Measurements from ENCODE around the gene SMAD2.
"Not testable (repeated sequence)": the region's sequence is repeated elsewhere in the genome, so short reads cannot be mapped to it uniquely, and the experiment has no call there.

The SMAD2 gene

DNA sequence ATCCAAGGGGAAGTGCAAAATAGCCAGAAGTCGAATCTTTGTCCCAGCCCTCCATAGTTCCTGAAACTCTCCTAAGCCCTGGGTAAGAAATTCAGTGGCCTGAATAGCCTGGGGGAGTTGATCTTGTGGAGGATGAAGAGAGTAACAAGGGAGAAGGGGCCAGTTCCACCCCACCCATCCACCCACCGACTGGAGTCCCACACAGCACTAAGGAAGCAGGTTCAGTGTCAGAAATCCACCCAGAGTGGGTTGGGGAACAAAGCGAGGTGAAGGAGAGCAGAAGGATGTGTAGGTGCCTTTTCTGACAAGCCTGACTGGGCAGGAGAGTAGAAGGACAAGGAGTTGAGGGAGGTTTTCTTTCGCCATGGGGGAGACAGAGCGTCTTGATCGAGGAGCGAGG, 136.8 kb downstream of the SMAD2 start:
- DNase-seq (ENCODE audit: low spot score), result no peak

DNA sequence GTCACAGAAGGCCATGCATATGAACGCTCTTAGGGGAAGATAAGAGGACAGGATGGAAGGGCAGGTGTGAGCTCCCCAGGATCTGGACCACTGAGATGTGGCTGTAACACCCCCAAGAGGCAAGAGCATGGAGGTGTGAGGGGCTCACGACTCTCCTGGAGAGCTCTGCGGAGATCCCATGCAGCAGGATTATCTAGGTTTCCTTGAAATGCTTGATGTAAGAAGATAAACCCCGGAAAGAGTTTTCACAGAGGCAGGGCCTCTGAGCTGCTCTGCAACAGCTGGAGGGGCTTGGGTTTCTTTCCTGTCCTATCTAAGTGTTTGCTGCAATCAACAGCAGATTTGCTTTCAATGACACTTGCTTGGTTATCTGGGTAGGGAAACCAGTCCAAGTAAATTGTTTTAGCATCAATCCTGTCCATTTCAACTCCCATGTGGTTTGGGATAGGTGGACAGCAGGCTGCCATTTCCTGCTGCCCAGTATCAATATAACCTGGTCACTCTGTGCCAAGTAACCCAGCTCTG, 138.9 kb downstream of the SMAD2 start:
- no peak for DNase-seq (ENCODE audit: low spot score)

DNA sequence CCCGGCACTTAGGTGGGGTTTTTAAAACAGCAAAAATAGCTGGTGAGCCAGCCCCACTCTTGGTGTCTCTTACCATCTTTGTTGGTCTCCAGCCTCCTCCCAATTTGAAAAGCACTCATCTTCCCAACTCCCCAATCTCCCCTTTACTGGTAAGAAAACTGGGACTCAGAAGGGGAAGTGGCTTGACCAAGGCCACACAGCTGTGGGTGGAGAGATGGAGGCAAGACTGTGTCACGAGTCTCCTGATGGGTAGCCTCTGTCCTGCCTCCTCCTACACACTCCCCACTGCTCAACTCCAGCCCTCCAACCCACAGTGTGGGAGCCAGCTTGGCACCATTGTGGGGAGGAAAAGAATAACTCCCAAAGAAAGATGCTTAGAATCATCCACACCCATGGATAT, 140.4 kb downstream of the SMAD2 start:
- no peak for DNase-seq (ENCODE audit: low spot score)

DNA sequence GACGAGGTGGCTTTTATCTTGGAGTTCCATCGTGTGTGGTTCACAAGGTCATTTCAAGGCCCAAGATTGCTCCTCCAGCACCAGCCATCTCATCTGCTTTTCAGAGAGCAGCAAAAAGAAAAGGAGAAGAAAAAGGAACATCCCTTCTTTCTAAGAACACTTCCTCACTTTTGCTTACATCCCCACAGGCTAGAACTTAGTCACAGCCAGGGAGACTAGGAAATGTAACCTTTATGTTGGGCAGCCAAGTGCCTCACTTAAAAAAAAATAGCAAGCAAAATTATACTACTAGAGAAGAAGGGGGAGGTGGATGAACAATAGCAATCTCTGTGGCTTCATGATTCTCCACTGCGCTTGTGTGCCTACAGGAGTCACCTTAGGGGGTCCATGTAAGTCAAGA, 141.8 kb downstream of the SMAD2 start:
- DNase-seq (ENCODE audit: low spot score), result no peak

DNA sequence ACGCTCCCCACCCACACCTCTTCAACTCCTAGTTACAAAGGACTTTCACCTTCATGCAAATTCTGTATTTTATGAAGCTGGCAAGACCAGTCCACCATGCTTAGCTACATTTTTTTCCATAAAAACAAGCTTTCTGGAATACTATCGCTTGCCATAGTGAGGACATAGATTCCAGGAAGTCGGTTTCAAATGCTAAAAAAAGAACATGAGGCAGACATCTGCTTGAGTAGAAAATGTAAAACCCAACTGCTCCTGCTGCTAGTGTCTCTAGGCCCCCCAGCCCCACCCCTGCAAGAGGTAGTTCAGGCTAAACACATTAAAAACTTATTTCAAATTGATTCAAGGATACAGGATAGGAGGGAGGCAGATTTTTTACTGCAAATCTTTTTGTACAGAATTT, 148.9 kb downstream of the SMAD2 start:
- DNase-seq (ENCODE audit: low spot score), result no peak

DNA sequence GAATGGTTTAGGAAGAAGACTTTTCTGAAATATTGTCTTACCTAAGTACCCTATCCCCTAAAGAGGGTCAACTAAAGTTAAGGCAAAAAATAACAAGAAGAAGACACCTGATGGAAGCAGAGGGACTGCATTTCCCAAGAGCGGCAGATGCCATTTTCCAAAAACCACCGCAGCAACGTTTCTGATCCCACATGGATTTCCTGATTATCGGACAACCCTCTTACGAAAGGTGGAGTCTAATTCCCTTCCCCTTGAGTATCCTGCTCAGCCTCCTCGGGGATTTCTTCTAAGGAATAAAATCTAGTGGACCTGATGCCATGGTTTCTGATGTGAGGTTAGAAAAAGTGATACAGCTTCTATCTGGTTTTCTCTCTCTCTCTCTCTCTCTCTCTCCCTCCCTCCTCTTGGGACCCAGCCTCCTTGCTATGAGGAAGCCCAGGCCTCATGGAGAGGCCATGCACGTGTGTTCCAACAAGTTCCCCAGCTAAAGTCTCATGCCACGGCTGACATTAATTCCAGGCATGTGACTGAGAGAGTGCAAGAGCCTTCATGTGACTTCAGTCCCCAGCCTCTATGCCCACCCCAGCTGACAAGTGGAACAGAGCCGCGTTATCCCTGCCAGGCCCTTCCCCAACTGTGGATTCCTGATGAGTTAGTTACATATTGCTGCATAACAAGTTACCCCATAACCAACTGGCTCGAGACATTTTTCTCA, 150.3 kb downstream of the SMAD2 start:
- DNase-seq (ENCODE audit: low spot score), result no peak

DNA sequence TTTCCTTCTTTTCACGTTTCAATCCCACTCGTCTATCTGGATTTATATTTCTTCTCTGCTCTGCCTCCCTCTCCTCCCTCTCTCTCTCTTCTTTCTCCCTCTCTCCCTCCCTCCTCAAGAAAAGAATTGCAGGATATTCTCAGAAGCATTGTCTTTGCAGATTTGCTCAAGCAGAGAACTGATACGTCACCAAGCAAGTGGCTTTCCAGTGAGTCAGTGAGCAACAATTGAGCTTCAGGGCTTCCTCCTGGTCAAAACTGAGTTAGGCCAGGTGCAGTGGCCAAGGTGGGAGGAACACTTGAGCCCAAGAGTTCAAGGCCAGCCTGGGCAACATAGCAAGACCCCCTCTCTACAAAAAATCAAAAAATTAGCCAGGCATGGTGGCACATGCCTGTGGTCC, 151.1 kb downstream of the SMAD2 start:
- no peak for DNase-seq (ENCODE audit: low spot score)

DNA sequence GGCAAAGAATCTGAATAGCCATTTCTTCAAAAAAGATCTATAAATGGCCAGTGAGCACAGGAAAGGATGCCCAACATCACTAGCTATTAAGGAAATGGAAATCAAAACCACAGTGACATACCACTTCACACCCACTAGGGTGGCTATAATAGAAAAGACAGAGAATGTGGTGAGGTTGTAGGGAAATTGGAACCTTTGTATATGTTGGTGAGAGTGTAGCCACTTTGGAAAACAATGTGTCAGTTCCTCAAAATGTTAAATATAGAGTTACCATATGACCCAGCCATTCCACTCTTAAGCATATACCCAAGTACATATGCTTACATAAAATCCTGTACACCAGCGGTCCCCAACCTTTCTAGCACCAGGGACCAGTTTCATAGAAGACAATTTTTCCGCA, 152.8 kb downstream of the SMAD2 start:
- no peak for DNase-seq (ENCODE audit: low spot score)

DNA sequence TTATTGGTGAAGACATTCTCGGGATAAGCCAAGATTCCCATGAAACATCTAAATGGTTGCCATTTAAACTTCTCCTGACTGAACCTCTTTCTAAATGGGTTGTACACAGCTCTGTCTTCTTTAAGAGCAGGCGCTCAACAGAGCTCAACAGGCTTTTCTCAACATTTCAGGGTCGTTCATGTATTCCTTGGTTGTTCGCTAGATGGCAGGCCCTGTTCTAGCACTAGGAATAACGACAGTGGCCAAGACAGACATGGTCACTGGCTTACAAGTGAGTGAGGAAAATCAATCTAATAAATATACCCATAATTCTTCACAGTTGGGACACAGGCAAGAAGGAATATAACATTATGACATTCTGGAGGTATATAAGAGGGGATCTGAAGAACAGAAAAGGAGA, 154.5 kb downstream of the SMAD2 start:
- DNase-seq (ENCODE audit: low spot score), result peak; percentile 78

DNA sequence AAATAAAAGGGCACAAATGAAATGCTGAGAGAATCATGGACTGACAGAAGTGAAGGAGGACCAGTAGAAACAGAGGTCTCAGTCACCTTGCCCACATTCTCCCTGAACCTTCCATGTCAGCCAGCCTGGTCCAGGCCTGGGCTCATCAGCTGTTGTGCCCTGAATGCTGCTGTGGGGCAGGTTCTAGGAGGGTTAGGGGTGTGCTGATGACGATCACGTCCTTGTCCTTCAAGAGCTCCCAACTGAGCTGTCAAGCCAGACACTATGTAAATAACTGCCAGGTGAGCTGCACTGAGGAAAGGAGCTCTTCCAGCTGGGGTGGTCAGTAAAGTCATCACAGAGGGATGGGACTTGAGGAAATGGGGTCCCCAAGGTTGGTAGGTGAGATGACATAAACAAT, 156.5 kb downstream of the SMAD2 start:
- DNase-seq (ENCODE audit: low spot score), result no peak

DNA sequence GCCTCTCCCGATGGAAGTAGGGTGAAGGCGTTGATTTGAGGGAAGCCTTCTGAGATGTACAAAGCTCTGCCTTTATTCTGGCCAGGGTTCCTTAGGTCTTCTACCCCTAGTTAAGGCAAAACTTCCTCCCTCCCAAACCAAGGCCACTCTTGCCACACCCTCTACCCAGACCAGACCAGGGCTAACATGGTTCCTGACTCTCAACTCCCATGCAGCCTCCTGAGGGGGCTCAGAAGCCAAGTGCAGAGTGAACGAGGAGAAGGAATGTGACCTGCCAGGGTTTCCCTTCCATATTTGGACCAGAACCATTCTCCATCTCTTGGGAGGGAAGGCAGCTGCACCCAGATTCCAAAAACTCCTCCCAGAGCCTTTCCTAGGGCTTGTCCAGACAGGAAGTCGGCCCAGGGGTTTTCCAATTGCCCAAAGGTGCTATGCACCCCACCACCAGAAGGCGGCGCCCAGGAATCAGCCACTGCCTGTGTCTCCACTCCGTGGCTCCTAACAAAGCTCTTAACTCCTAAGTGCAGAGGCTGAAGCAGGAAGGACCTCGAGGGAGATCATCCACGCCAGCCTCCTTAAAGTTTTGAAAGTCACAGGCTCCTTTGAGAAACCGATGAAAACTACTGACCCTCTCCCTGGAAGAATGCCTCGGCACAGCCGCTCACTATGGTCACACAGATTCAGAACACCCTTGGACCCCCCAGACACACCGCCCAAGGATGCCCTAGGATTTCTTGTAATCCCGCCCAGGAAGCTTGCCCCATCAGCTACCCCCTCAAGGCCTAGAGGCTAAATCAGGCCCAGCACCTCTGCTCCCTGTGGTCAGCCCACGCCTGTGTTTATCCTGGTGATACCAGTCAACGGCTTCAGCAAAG, 157.8 kb downstream of the SMAD2 start:
- no peak for DNase-seq (ENCODE audit: low spot score)

DNA sequence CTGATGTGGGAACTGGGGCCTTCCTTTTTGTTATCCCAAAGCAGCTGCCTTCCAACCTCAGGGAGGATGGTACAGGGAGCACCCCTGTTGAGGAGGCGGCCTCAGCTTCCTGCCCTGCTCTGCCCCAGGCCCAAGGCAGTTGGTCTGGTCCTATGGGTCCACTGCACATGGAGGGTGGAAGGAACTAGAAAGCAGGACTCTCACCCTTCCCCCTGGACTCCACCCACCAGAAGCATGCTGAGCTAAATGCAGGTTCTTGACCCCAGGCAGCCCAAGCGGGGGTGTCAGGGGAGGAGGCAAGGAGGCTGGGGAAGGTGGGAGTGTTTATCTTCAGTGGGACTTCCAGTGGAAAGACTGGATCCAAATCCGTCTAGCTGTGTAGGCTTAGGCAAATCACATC, 158.5 kb downstream of the SMAD2 start:
- DNase-seq (ENCODE audit: low spot score), result no peak

DNA sequence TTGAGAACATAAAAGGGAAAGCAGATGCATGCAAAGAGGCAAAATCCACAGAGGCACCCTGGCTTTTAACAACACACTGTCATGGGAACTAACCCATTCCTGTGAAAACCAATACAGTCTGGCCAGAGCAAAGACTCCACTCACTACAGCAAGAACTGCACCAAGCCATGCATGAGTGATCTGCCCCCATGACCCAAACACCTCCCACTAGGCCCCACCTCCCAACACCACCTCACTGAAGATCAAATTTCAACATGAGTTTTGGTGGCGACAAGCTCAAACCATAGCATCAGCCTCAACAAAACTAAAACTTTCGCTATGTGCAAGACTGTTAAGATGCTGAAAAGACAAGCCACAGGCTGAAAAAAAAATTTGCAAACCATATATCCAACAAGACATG, 162.8 kb downstream of the SMAD2 start:
- DNase-seq (ENCODE audit: low spot score), result no peak

DNA sequence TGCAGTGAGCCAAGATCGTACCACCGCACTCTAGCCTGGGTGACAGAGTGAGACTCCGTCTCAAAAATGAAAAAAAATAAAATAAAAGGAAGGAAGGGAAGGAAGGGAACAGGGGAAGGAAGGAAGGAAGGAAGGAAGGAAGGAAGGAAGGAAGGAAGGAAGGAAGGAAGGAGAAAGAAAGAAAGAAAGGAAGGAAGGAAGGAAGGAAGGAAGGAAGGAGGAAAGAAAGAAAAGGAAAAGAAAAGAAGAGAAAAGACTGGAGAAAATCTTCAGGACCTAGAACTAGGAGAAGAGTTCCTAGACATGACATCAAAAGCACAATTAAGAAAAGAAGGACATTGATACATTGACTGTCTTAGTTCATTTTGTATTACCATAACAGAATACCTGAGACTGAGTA, 163.3 kb downstream of the SMAD2 start:
- not testable (repeated sequence) for DNase-seq (ENCODE audit: low spot score)

All from pons (tissue), 1 donor.